Measurements from ENCODE around the gene SEMA7A.

- TF ChIP-seq CTCF (conservative IDR thresholded peaks at IDR 0.05) = no peak
- TF ChIP-seq ZFX (IDR thresholded peaks at IDR 0.05) = no peak
These were observed 21.6 kb downstream of the SEMA7A start for GRCh38 chr15:74412159-74412558.

Measured in C4-2B (cell line).